Trophoblast cell (in vitro differentiated cells and primary cell): ENCODE results near the gene ANKS6.

Experiments used
- DNase-seq, 2 donors: peaks; one replicate each; pipeline ENCODE4 v3.0.0-alpha.2; 2016
- H2AFZ ChIP-seq: 2 replicates; pipeline ENCODE4 v1.6.1; 2013; ENCODE audit warnings: low read length, moderate library complexity, mild to moderate bottlenecking; ENCODE audit not compliant: insufficient read depth, poor library complexity
- H2AK5ac ChIP-seq: 2 replicates; pipeline ENCODE4 v1.6.1; 2013; ENCODE audit warnings: mild to moderate bottlenecking, low read length
- H2BK120ac ChIP-seq: 2 replicates; pipeline ENCODE4 v1.6.1; 2013; ENCODE audit warnings: low read length, mild to moderate bottlenecking, moderate library complexity; ENCODE audit not compliant: insufficient read depth, poor library complexity
- H2BK12ac ChIP-seq: 2 replicates; pipeline ENCODE4 v1.6.1; 2013; ENCODE audit warnings: mild to moderate bottlenecking, low read length, moderate library complexity
- H2BK5ac ChIP-seq: 2 replicates; pipeline ENCODE4 v1.6.1; 2013; ENCODE audit warnings: low read length, low read depth, moderate library complexity, mild to moderate bottlenecking; ENCODE audit not compliant: poor library complexity
- H3K14ac ChIP-seq: 2 replicates; pipeline ENCODE4 v1.6.1; 2013; ENCODE audit warnings: mild to moderate bottlenecking, low read length
- H3K18ac ChIP-seq: 2 replicates; pipeline ENCODE4 v1.6.1; 2013; ENCODE audit warnings: mild to moderate bottlenecking, low read length
- H3K23ac ChIP-seq: 2 replicates; pipeline ENCODE4 v1.6.1; 2013; ENCODE audit warnings: low read length
- H3K27ac ChIP-seq: 2 replicates; pipeline ENCODE4 v1.5.1; 2013; ENCODE audit warnings: low read depth, mild to moderate bottlenecking, inconsistent platforms, low read length, moderate library complexity
- H3K27me3 ChIP-seq: 2 replicates; pipeline ENCODE4 v1.6.1; 2013; ENCODE audit warnings: inconsistent platforms, mild to moderate bottlenecking, low read length, moderate library complexity; ENCODE audit not compliant: insufficient read depth
- H3K36me3 ChIP-seq, 2 experiments: 1 replicate in 1 of 2; 2 replicates in 1 of 2; pipeline ENCODE4 v1.6.1; 2013; ENCODE audit warnings: low read length in 2 of 2, mild to moderate bottlenecking in 2 of 2, moderate library complexity in 1 of 2; ENCODE audit not compliant: insufficient read depth in 2 of 2, control insufficient read depth in 1 of 2
- H3K4ac ChIP-seq: 2 replicates; pipeline ENCODE4 v1.6.1; 2013; ENCODE audit warnings: low read depth, mild to moderate bottlenecking, low read length, moderate library complexity
- H3K4me1 ChIP-seq, 2 experiments: 1 replicate in 1 of 2; 2 replicates in 1 of 2; pipeline ENCODE4 v1.6.1; 2013; ENCODE audit warnings: low read length in 2 of 2, mild to moderate bottlenecking in 2 of 2, moderate library complexity in 1 of 2; ENCODE audit not compliant: insufficient read depth in 2 of 2, control insufficient read depth in 1 of 2
- H3K4me2 ChIP-seq: 2 replicates; pipeline ENCODE4 v1.6.1; 2013; ENCODE audit warnings: inconsistent platforms, mild to moderate bottlenecking, low read length, moderate library complexity
- H3K4me3 ChIP-seq: 2 replicates; pipeline ENCODE4 v1.5.1; 2013; ENCODE audit warnings: mild to moderate bottlenecking, low read depth, low read length, inconsistent platforms
- H3K79me1 ChIP-seq: one replicate; pipeline ENCODE4 v1.6.1; 2013; ENCODE audit warnings: low read length
- H3K79me2 ChIP-seq: 2 replicates; pipeline ENCODE4 v1.6.1; 2013; ENCODE audit warnings: low read length, mild to moderate bottlenecking; ENCODE audit not compliant: control insufficient read depth, insufficient read depth, poor library complexity
- H3K9ac ChIP-seq: 2 replicates; pipeline ENCODE4 v1.6.1; 2013; ENCODE audit warnings: mild to moderate bottlenecking, low read length
- H3K9me3 ChIP-seq: 2 replicates; pipeline ENCODE4 v1.6.1; 2013; ENCODE audit warnings: low read depth, mild to moderate bottlenecking, control low read depth, inconsistent platforms, low read length; ENCODE audit not compliant: insufficient read depth
- H4K12ac ChIP-seq: 2 replicates; pipeline ENCODE4 v1.6.1; 2013; ENCODE audit warnings: low read depth, mild to moderate bottlenecking, low read length, moderate library complexity
- H4K8ac ChIP-seq: 2 replicates; pipeline ENCODE4 v1.6.1; 2013; ENCODE audit warnings: low read depth, mild to moderate bottlenecking, low read length, moderate library complexity
- H4K91ac ChIP-seq: one replicate; pipeline ENCODE4 v1.6.1; 2013; ENCODE audit warnings: low read depth, mild to moderate bottlenecking, low read length, moderate library complexity
- WGBS: extraction: QIAGEN DNeasy Blood & Tissue Kit; methylation state at CpG from one replicate; pipeline ENCODE4 v1.1.7; 2013; ENCODE audit warnings: missing lambda C conversion rate; ENCODE audit not compliant: insufficient read length, insufficient coverage; ENCODE audit errors: extremely low coverage; 5-methylcytosine and 5-hydroxymethylcytosine counted together

Gene ANKS6

GRCh38 chr9:98736226-98736625 lies 60.1 kb downstream of the ANKS6 start:
- Histone ChIP-seq H3K27me3 (no peaks in the 10 kb centered on the region), H3K4me3 (no peak overlapping the region), H3K18ac (no peak overlapping the region), H4K91ac (no peak overlapping the region), H2BK12ac (no peak overlapping the region), H3K79me1 (no peaks in the 10 kb centered on the region), H2BK120ac (no peak overlapping the region), H3K36me3 (peaks cover 6 to 8% of the 10 kb centered on the region in 2 experiments), H3K4me2 (no peak overlapping the region), H3K4ac (no peak overlapping the region), H3K4me1 (no peaks in the 10 kb centered on the region), H3K23ac (no peak overlapping the region), H2AK5ac (no peak overlapping the region), H4K12ac (no peak overlapping the region), H4K8ac (no peak overlapping the region), H3K79me2 (no peaks in the 10 kb centered on the region), H2BK5ac (no peak overlapping the region), H3K9me3 (no peaks in the 10 kb centered on the region), H3K14ac (no peak overlapping the region), H3K27ac (no peak overlapping the region), H2AFZ (no peak overlapping the region), H3K9ac (no peak overlapping the region)
- no peak for DNase-seq
- no CpG with 5 or more reads among the region's 12 CpGs for WGBS

GRCh38 chr9:98732801-98733200 lies 63.6 kb downstream of the ANKS6 start:
- no peaks in the 10 kb centered on the region for H3K27me3 ChIP-seq
- no peak overlapping the region for H4K8ac ChIP-seq
- no peak overlapping the region for H3K4me2 ChIP-seq
- no peak for DNase-seq
- no peak overlapping the region for H2AFZ ChIP-seq
- H3K79me1 ChIP-seq: no peaks in the 10 kb centered on the region
- H3K14ac ChIP-seq: no peak overlapping the region
- H2BK120ac ChIP-seq: no peak overlapping the region
- H3K36me3 ChIP-seq: peaks cover 6 to 8% of the 10 kb centered on the region in 2 experiments
- H3K79me2 ChIP-seq: no peaks in the 10 kb centered on the region
- H3K9ac ChIP-seq: no peak overlapping the region
- H2AK5ac ChIP-seq: no peak overlapping the region
- H3K23ac ChIP-seq: no peak overlapping the region
- no peak overlapping the region for H2BK12ac ChIP-seq
- no peak overlapping the region for H3K4me3 ChIP-seq
- H3K4me1 ChIP-seq: no peaks in the 10 kb centered on the region
- no peak overlapping the region for H4K91ac ChIP-seq
- no peak overlapping the region for H3K4ac ChIP-seq
- no peak overlapping the region for H3K27ac ChIP-seq
- no peak overlapping the region for H3K18ac ChIP-seq
- no CpG with 5 or more reads among the region's 9 CpGs for WGBS
- H4K12ac ChIP-seq: no peak overlapping the region
- no peak overlapping the region for H2BK5ac ChIP-seq
- H3K9me3 ChIP-seq: no peaks in the 10 kb centered on the region

GRCh38 chr9:98732091-98732490 lies 64.3 kb downstream of the ANKS6 start:
- H2BK120ac ChIP-seq: no peak overlapping the region
- no peak overlapping the region for H2BK12ac ChIP-seq
- DNase-seq: no peak
- no peaks in the 10 kb centered on the region for H3K27me3 ChIP-seq
- no peak overlapping the region for H3K23ac ChIP-seq
- no peaks in the 10 kb centered on the region for H3K9me3 ChIP-seq
- peaks cover 6 to 8% of the 10 kb centered on the region in 2 experiments for H3K36me3 ChIP-seq
- no peak overlapping the region for H3K4me2 ChIP-seq
- no peak overlapping the region for H4K12ac ChIP-seq
- H3K4ac ChIP-seq: no peak overlapping the region
- H4K8ac ChIP-seq: no peak overlapping the region
- H3K9ac ChIP-seq: no peak overlapping the region
- H3K79me1 ChIP-seq: no peaks in the 10 kb centered on the region
- H3K18ac ChIP-seq: no peak overlapping the region
- WGBS: no CpG with 5 or more reads among the region's 10 CpGs
- H3K79me2 ChIP-seq: no peaks in the 10 kb centered on the region
- no peak overlapping the region for H3K14ac ChIP-seq
- H3K27ac ChIP-seq: no peak overlapping the region
- H4K91ac ChIP-seq: no peak overlapping the region
- H2AK5ac ChIP-seq: no peak overlapping the region
- no peak overlapping the region for H2BK5ac ChIP-seq
- H3K4me1 ChIP-seq: no peaks in the 10 kb centered on the region
- H3K4me3 ChIP-seq: no peak overlapping the region
- no peak overlapping the region for H2AFZ ChIP-seq

GRCh38 chr9:98730871-98731270 lies 65.5 kb downstream of the ANKS6 start:
- no peak overlapping the region for H3K27ac ChIP-seq
- H4K12ac ChIP-seq: no peak overlapping the region
- H3K9ac ChIP-seq: no peak overlapping the region
- no peak overlapping the region for H3K4ac ChIP-seq
- no peak for DNase-seq
- no peak overlapping the region for H4K8ac ChIP-seq
- no peak overlapping the region for H2AFZ ChIP-seq
- H2BK120ac ChIP-seq: no peak overlapping the region
- no peaks in the 10 kb centered on the region for H3K27me3 ChIP-seq
- no peak overlapping the region for H2AK5ac ChIP-seq
- H3K4me3 ChIP-seq: no peak overlapping the region
- no peak overlapping the region for H3K18ac ChIP-seq
- no peak overlapping the region for H3K14ac ChIP-seq
- no peaks in the 10 kb centered on the region for H3K4me1 ChIP-seq
- H3K9me3 ChIP-seq: no peaks in the 10 kb centered on the region
- no peak overlapping the region for H4K91ac ChIP-seq
- H3K79me1 ChIP-seq: no peaks in the 10 kb centered on the region
- H2BK12ac ChIP-seq: no peak overlapping the region
- no peaks in the 10 kb centered on the region for H3K79me2 ChIP-seq
- H2BK5ac ChIP-seq: no peak overlapping the region
- no peak overlapping the region for H3K23ac ChIP-seq
- H3K36me3 ChIP-seq: peaks cover under 1 to 3% of the 10 kb centered on the region in 2 experiments
- H3K4me2 ChIP-seq: no peak overlapping the region
- WGBS: no CpG with 5 or more reads among the region's 5 CpGs
